Activated T-helper 17 cell treated with anti-CD3 and anti-CD28 coated beads, Interleukin-2, amount 50 U/mL, for 72 hours (primary cell): ENCODE data around the gene ATPAF2. TPM values are rescaled to one million over a fixed set of nuclear protein-coding genes. Genes with fewer than 3 reads are reported as not detected.
"Not testable (repeated sequence)": the region's sequence is repeated elsewhere in the genome, so short reads cannot be mapped to it uniquely, and the experiment has no call there.

Experiments used
- ATAC-seq: fragments of 150-1000 bp; cut with Tn5 transposase; replicated peaks from 2 replicates; pipeline ENCODE4 v1.10.0; 2021; ENCODE audit warnings: mild to moderate bottlenecking, moderate library complexity
- H3K27ac Mint-ChIP-seq: one replicate; pipeline ENCODE4 v1.8.0; 2022; ENCODE audit warnings: mixed read lengths
- H3K27me3 Mint-ChIP-seq: one replicate; pipeline ENCODE4 v1.8.0; 2022; ENCODE audit warnings: mixed read lengths
- H3K36me3 Mint-ChIP-seq: one replicate; pipeline ENCODE4 v1.8.0; 2022; ENCODE audit warnings: low read depth, mild to moderate bottlenecking, mixed read lengths
- H3K4me1 Mint-ChIP-seq: one replicate; pipeline ENCODE4 v1.8.0; 2022; ENCODE audit warnings: mixed read lengths
- H3K4me3 Mint-ChIP-seq: one replicate; pipeline ENCODE4 v1.8.0; 2022; ENCODE audit warnings: mild to moderate bottlenecking, mixed read lengths
- H3K9me3 Mint-ChIP-seq: one replicate; pipeline ENCODE4 v1.8.0; 2022; ENCODE audit warnings: mixed read lengths
- total RNA-seq, 2 donors: library from RNA; stranded (reverse); gene quantifications; one replicate each; pipeline ENCODE4 v1.2.3, GENCODE V29; 2022

Gene ATPAF2
- total RNA-seq, 2 donors from 2014 or later, result 30.8 to 33.5 TPM

DNA sequence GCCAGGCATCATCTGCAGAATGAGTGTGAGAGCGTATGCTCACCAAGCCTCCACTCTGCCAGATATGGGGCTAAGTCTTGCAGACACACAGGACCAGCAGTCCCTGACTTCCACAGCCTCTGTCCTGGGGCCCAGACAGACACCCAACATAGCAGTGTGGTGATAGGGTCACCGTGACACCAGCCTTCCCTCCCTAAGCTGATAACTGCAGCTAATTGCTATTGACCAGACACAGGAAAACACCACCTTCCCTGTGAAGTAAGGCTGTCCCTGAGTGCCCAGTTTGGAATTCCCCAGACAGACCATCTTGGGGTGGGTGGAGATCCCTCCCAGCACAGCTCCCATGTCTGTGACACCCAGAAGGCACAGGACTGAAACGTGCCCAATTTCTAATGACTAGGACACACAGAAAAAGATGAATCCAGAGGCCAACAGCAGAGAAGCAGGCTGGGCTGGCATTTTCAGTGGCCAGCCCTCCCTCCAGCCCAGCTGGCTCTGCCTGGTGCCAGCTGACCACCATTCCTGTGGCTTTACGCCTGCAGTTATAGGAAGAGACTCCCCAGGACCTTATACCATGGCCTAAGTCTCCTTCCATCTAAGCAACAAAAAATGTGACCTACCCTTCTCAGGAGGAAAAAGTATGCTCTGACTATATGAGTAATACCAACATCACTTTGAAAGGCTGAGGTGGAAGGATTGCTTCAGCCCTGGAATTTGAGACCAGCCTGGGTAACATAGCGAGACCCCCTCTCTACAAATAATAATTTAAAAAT is 30.3 kb downstream of the ATPAF2 start:
- no peak for ATAC-seq
- H3K36me3 Mint-ChIP-seq, result peaks cover 18% of the 10 kb centered on the region
- H3K4me1 Mint-ChIP-seq, result no peaks in the 10 kb centered on the region
- H3K4me3 Mint-ChIP-seq, result no peak overlapping the region
- H3K27me3 Mint-ChIP-seq, result no peaks in the 10 kb centered on the region
- no peak overlapping the region for H3K27ac Mint-ChIP-seq
- H3K9me3 Mint-ChIP-seq, result no peaks in the 10 kb centered on the region

DNA sequence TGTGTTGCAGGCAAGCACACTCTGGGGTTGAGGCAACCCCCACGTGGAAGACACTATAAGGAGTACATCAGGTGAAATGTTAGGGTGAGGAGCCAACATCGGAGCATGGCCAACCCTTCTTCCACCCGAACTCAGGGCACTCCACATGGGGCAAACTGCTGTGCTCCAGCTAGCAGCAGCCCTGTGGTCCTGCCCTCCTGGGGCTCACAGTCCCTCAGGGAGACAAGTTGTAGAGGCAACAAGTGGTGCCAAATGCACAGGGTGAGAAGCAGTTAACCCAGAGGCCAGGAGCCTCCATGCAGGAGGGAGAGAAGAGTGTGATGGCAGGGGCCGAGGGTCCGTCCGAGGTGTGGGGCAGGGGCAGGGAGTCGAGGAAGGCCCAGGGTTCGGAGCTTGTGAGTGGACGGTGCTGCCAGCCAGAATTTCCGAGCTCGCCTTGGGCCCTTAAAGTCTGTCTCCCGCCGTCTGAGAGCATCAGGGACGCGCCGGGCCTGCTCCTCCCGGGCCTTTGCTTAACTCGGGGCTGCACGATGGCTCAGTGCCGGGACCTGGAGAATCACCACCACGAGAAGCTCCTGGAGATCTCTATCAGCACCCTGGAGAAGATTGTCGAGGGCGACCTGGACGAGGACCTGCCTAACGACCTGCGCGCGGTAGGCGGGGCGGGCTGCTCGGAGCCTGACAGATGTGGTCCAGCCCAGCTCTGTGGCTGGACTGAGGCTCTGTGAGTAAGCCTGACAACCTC is 32.3 kb downstream of the ATPAF2 start:
- Mint-ChIP-seq H3K4me3 (no peak overlapping the region), H3K4me1 (no peaks in the 10 kb centered on the region), H3K27ac (no peak overlapping the region), H3K27me3 (no peaks in the 10 kb centered on the region), H3K36me3 (peaks cover 4% of the 10 kb centered on the region), H3K9me3 (no peaks in the 10 kb centered on the region)
- ATAC-seq, result no peak

DNA sequence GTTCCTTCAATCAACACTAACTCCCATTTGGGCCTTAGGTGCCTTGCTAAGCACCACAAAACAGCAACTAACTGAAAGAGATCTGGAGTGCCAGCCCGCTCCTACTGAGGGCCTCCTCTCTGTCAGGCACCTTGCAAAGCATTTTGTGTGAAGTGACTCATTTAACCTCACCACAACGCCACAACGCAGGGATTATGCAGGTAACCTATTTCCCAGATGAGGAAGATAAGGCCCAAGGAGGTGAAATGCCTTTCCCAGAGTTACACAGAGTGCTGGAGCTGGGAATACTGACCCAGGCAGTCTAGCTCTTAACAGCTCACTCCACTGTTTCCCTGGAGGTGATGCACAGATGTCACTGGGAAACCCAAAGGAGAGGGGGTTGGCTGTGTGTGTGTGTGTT is 33.5 kb downstream of the ATPAF2 start:
- Mint-ChIP-seq H3K9me3 (no peaks in the 10 kb centered on the region), H3K27ac (no peak overlapping the region), H3K27me3 (no peaks in the 10 kb centered on the region), H3K4me1 (no peaks in the 10 kb centered on the region), H3K4me3 (no peak overlapping the region), H3K36me3 (peaks cover 4% of the 10 kb centered on the region)
- ATAC-seq, result peak; percentile 42

DNA sequence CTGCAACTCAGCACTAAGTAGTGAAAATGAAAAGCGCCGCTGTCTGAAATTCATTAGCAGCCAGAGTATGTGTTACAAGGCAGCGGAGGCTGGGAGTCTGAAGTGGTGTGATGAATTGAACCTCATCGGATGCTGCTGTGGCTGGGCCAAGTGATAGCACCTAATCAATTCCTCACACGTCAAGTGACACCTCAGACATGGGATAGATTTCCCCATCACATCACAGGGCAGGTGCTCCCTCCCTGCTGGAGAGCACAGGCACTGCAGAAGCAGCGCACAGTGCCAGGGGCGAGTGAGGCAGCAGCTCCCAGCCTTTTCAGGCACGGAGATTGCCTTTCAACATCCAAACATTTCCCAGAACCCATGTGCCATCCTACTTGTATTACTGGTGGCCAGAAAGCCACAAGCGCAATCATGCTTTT is 34.1 kb downstream of the ATPAF2 start:
- H3K9me3 Mint-ChIP-seq, result no peaks in the 10 kb centered on the region

DNA sequence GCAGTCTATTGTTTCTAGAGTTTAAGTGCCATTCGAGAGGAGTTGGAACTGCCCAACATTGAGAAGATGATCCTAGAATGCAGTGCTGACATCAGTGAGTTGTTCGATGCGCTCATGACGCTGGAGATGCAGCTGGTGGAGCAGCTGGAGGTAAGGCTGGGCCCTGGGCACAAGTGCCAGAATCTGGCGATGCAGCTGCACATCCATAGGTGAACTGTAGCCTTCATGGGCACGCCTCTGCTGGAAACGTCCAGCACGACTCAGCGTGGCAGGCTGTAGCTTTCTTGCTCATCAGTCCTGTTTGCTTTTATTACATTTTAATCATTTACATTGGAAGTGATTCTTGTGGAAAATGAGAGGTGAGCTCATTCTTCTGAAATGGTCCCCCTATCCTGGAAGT is 34.6 kb downstream of the ATPAF2 start:
- H3K4me1 Mint-ChIP-seq, result no peaks in the 10 kb centered on the region
- peaks cover 4% of the 10 kb centered on the region for H3K36me3 Mint-ChIP-seq
- H3K27ac Mint-ChIP-seq, result no peak overlapping the region
- no peak for ATAC-seq
- no peaks in the 10 kb centered on the region for H3K27me3 Mint-ChIP-seq
- no peaks in the 10 kb centered on the region for H3K9me3 Mint-ChIP-seq
- H3K4me3 Mint-ChIP-seq, result no peak overlapping the region

More for the DNA sequence above, 34.1 kb downstream of the ATPAF2 start:
- peaks cover 4% of the 10 kb centered on the region for H3K36me3 Mint-ChIP-seq
- H3K4me3 Mint-ChIP-seq, result no peak overlapping the region
- no peaks in the 10 kb centered on the region for H3K27me3 Mint-ChIP-seq
- H3K27ac Mint-ChIP-seq, result no peak overlapping the region
- ATAC-seq, result no peak
- no peaks in the 10 kb centered on the region for H3K4me1 Mint-ChIP-seq

DNA sequence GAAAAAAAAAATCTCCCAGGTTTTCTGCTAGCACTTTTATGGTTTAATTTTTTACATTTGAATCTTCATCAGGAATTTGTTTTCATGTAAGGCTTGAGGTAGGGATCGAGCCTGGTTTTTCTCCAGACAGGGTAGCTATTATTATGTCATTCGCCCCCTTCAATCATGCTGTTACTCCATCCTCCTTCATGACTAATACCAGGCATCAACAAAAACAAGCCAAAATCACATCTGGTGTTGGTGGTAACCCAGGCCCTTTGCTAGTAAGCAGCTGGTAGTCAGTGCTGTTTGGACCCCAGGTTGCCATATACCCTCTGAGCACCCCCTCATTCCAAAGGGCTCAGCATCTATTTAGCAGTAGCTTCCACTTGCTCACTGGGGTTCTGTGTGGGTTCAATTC is 36.8 kb downstream of the ATPAF2 start:
- no peak overlapping the region for H3K4me3 Mint-ChIP-seq
- H3K27me3 Mint-ChIP-seq, result no peaks in the 10 kb centered on the region
- H3K27ac Mint-ChIP-seq, result no peak overlapping the region
- H3K9me3 Mint-ChIP-seq, result no peaks in the 10 kb centered on the region
- no peaks in the 10 kb centered on the region for H3K4me1 Mint-ChIP-seq
- peaks cover 4% of the 10 kb centered on the region for H3K36me3 Mint-ChIP-seq
- ATAC-seq, result no peak

DNA sequence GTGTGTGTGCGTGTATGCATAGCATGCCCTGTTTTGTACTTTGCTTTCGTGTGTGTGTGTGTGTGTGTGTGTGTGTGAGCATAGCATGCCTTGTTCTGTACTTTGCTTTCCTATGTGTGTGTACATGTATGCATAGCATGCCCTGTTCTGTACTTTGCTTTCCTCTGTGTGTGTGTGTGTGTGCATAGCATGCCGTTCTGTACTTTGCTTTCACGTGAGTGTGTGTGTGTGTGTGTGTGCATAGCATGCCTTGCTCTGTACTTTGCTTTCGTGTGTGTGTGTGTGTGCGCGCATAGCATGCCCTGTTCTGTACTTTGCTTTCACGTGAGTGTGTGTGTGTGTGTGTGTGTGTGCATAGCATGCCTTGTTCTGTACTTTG is 38.9 kb downstream of the ATPAF2 start:
- Mint-ChIP-seq H3K36me3 (no peaks in the 10 kb centered on the region), H3K4me3 (no peak overlapping the region), H3K9me3 (no peaks in the 10 kb centered on the region), H3K4me1 (no peaks in the 10 kb centered on the region), H3K27ac (no peak overlapping the region), H3K27me3 (no peaks in the 10 kb centered on the region)
- ATAC-seq, result no peak

DNA sequence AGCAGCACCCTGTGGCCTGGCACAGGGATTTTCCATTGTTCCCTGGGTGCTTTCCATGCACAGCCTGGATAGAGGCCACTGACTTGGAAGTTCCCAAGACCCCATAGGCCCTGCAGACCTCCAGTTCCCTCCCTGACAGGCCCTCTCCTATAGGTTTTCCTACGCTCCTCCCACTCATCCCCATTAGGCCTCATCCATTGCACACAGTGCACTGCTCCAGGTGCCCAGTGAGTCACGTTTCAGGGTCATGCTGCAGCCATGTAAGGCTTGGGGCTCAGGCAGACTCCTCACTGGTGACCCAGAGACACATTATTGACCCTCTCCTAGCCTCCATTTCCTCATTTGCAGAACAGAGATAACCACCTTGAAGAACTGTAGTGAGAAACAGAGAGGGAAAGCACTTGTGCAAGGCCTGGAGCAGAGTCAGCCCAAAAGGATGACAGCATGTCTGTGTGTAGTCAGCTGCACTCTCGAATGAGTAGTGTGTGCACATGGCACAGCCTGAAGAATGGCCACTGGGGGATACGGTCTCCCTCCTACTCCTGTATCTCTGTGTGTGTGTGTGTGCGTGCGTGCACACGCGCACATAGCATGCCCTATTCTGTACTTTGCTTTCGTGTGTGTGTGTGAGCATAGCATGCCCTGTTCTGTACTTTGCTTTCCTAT is 39.5 kb downstream of the ATPAF2 start:
- Mint-ChIP-seq H3K27ac (no peak overlapping the region), H3K27me3 (no peaks in the 10 kb centered on the region), H3K4me3 (no peak overlapping the region), H3K9me3 (no peaks in the 10 kb centered on the region), H3K4me1 (no peaks in the 10 kb centered on the region), H3K36me3 (no peaks in the 10 kb centered on the region)
- no peak for ATAC-seq

DNA sequence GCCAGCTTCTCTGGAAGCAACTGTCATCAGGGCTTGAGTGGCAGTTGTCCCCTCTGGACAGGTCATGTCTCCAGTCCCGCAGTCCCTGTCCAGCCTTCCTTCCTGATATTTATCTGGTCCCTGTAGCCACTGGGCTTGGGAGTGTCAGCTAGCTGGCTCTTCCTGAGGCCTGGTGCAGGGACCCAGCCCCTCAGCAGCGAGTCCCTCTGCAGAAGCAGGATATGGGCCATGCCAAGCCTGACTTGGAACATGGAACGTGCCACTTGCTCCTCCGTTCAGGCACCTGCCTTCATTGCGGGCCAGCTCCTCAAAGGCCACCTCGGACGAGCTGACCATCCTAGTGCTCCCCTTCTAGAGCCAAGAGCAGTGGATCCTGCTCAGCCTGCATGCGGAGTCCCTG is 40.0 kb downstream of the ATPAF2 start:
- no peak for ATAC-seq
- Mint-ChIP-seq H3K27ac (no peak overlapping the region), H3K36me3 (no peaks in the 10 kb centered on the region), H3K27me3 (no peaks in the 10 kb centered on the region), H3K4me3 (no peak overlapping the region), H3K4me1 (no peaks in the 10 kb centered on the region), H3K9me3 (no peaks in the 10 kb centered on the region)

DNA sequence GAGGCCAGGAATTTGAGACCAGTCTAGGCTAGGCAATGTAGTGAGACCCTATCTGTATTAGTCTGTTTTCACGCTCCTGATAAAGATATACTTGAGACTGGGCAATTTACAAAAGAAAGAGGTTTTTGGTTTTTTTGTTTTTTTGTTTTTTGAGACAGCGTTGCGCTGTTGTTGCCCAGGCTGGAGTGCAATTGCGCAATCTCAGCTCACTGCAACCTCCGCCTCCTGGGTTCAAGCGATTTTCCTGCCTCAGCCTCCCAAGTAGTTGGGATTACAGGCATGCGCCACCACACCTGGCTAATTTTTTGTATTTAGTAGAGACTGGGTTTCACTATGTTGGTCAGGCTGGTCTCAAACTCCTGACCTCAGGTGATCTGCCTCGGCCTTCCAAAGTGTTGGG is 43.1 kb downstream of the ATPAF2 start:
- H3K4me1 Mint-ChIP-seq, H3K27me3 Mint-ChIP-seq, H3K9me3 Mint-ChIP-seq, H3K27ac Mint-ChIP-seq, H3K4me3 Mint-ChIP-seq, ATAC-seq, H3K36me3 Mint-ChIP-seq: not testable (repeated sequence)

DNA sequence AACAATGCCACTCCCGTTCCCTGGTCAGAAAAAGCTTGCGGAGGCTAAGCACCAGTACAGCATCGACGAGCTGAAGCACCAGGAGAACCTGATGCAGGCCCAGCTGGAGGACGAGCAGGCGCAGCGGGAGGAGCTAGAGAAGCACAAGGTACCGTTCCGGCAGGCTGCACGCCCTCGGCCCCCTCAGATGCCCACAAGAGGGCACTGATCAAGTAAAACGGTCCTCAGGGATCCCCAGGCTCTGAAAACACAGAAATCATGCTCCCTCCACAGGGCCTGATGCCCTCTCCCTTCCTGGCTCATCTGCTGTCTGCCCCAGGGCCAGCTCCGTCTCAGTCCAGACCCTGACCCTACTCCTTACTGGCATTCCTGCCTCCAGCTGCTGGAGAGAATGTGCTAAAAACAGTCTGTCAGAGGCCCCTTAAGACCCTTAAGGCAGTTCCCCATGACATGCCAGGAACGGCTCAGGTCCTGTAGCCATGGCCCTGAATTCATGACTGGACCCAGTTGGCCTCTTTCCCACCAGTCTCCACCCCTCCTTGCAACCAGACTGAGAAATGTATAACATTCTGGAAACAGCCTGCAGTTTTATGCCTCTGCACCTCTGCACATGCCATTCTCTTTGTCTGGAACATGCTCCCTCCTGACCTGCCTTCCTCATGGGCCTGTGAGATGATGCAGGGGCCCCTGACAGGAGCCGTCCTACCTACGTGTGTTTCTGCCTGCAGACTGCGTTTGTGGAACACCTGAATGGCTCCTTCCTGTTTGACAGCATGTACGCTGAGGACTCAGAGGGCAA is 44.5 kb downstream of the ATPAF2 start:
- Mint-ChIP-seq H3K36me3 (no peaks in the 10 kb centered on the region), H3K4me1 (no peaks in the 10 kb centered on the region)

DNA sequence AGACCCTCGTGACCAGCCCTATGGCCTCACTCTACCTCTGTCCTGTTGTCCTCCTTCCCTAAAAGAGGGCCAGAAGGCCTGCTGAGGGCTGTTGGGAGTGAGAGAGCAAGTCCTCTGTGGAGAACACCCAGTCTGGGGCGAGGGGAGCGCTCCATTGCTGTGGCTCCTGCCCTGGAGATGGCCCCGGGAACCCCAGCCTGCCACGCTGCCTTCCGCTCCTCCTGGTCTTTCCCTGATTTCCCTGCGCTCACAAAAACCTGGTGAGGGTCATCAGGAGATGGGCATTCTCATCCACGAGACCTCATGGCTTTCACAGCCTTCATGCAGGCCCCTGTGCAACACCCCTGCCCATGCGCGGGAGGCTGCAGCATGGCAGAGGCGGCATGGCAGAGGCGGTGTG is 45.1 kb downstream of the ATPAF2 start:
- Mint-ChIP-seq H3K27me3 (no peaks in the 10 kb centered on the region), H3K4me1 (no peaks in the 10 kb centered on the region), H3K27ac (no peak overlapping the region), H3K36me3 (no peaks in the 10 kb centered on the region), H3K4me3 (no peak overlapping the region), H3K9me3 (no peaks in the 10 kb centered on the region)
- ATAC-seq, result no peak

More for the DNA sequence above, 44.5 kb downstream of the ATPAF2 start:
- ATAC-seq, result no peak
- Mint-ChIP-seq H3K27me3 (no peaks in the 10 kb centered on the region), H3K9me3 (no peaks in the 10 kb centered on the region), H3K4me3 (no peak overlapping the region), H3K27ac (no peak overlapping the region)

DNA sequence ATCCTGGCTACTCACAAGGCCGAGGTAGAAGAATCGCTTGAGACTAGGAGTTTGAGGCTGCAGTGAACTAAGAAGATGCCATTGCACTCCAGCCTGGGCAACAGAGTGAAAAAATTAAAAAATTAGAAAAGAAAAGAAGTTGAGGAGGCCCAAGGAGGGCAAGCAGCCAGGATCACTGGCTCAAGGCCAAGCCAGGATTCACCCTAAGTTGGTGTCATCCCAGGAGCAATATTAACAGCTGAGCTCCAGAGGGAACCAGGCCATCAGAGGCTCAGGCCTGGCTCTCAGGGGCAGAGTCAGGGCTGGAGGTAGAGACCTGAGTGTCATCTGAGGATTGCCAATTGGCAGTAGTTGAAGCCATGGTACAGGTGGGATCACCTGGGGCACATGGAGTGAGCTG is 45.6 kb downstream of the ATPAF2 start:
- ATAC-seq, result no peak
- Mint-ChIP-seq H3K36me3 (no peaks in the 10 kb centered on the region), H3K27ac (peak overlapping the region; percentile 3), H3K27me3 (no peaks in the 10 kb centered on the region), H3K4me3 (no peak overlapping the region), H3K9me3 (no peaks in the 10 kb centered on the region), H3K4me1 (no peaks in the 10 kb centered on the region)

DNA sequence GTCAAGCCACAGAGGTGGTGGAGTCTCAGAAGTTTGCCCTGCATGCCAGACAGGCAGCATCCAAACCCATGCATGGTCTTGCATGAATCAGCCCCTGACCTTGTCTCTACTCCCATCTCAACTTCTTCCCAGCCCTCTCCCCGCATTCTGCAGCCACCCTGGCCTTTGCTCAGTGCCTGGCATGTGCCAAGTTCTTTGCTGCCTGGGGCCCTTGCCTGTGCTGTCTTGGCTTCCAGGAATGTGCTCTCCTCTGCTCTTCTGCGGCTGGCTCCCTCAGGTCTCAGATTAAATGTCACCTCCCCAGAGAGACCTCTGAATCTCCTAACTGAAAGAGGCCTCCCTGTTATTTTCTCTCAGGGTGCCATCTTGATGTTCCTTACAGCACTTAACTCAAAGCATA is 48.7 kb downstream of the ATPAF2 start:
- Mint-ChIP-seq H3K27me3 (no peaks in the 10 kb centered on the region), H3K27ac (no peak overlapping the region), H3K4me3 (no peak overlapping the region), H3K4me1 (no peaks in the 10 kb centered on the region), H3K9me3 (no peaks in the 10 kb centered on the region), H3K36me3 (no peaks in the 10 kb centered on the region)
- no peak for ATAC-seq
